ENCODE measurements around the gene USP27X. TPM values are rescaled to one million over a fixed set of nuclear protein-coding genes. Genes with fewer than 3 reads are reported as not detected.

USP27X gene
- total and polyA plus RNA-seq, 2 of the 4 experiments (the other 2 are of a cell fraction): 2.7 to 6.3 TPM

DNA sequence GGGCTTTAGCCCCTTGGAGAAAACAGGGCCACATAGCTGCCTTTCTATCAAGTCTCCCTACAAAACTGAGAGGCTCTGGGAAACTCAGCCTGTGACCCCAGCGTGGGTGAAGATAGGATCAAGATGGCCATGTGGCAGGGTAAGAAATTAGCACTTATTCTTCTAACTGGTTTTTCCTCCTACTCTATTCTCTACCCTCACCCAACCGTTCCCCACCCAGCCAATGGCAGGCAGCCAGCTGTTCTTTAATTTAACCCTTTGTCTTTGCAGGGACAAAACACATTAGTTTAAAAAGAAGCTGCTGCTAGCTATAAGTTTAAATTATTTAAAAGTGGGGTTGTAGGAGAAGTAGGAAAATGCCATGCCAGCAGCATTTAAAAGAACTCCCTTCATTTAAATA is 45.9 kb downstream of the USP27X start:
- intact Hi-C loops (cut with micrococcal nuclease): no loop called here
- H3K4me2 ChIP-seq (ENCODE audit: low read depth, low read length): no peak overlapping the region
- H2BK5ac ChIP-seq (ENCODE audit: low read depth, low read length, poor library complexity, severe bottlenecking): no peak overlapping the region
- H3K14ac ChIP-seq (replicated peaks; ENCODE audit: low read depth, low read length): no peak overlapping the region
- H3K56ac ChIP-seq (ENCODE audit: extremely low read depth, insufficient read depth, low read length): no peak overlapping the region
- no peaks in the 10 kb centered on the region for H3K9me1 ChIP-seq (ENCODE audit: insufficient read depth, low read length)
- H3K18ac ChIP-seq (ENCODE audit: low read depth, low read length): no peak overlapping the region
- ChIA-PET POLR2A (ENCODE audit: unreplicated experiment) (no interaction called here), CTCF (interaction anchor here (1.5 kb wide), 1 partner anchor 10 kb away, joined by 5 read pairs; no protein-coding TSS in a partner anchor)
- no peak overlapping the region for H3K27ac ChIP-seq (ENCODE audit: insufficient read depth, low read length)
- H3K36me3 ChIP-seq (ENCODE audit: control insufficient read depth, insufficient read depth, low read length): no peaks in the 10 kb centered on the region
- H2BK20ac ChIP-seq (ENCODE audit: low read depth, low read length): no peak overlapping the region
- ATAC-seq (ENCODE audit: low read depth) (no peak), DNase-seq (no peak)
- no peak overlapping the region for H4K8ac ChIP-seq (ENCODE audit: low read depth in 2 of 2, low read length in 2 of 2)
- no peak overlapping the region for H3K4me3 ChIP-seq (ENCODE audit: insufficient read depth, low read depth, low read length)
- TF ChIP-seq, protein P1, sequence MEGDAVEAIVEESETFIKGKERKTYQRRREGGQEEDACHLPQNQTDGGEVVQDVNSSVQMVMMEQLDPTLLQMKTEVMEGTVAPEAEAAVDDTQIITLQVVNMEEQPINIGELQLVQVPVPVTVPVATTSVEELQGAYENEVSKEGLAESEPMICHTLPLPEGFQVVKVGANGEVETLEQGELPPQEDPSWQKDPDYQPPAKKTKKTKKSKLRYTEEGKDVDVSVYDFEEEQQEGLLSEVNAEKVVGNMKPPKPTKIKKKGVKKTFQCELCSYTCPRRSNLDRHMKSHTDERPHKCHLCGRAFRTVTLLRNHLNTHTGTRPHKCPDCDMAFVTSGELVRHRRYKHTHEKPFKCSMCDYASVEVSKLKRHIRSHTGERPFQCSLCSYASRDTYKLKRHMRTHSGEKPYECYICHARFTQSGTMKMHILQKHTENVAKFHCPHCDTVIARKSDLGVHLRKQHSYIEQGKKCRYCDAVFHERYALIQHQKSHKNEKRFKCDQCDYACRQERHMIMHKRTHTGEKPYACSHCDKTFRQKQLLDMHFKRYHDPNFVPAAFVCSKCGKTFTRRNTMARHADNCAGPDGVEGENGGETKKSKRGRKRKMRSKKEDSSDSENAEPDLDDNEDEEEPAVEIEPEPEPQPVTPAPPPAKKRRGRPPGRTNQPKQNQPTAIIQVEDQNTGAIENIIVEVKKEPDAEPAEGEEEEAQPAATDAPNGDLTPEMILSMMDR (conservative IDR thresholded peaks at IDR 0.05; ENCODE audit: low read depth, low read length): no peak
- TF ChIP-seq, protein P2, sequence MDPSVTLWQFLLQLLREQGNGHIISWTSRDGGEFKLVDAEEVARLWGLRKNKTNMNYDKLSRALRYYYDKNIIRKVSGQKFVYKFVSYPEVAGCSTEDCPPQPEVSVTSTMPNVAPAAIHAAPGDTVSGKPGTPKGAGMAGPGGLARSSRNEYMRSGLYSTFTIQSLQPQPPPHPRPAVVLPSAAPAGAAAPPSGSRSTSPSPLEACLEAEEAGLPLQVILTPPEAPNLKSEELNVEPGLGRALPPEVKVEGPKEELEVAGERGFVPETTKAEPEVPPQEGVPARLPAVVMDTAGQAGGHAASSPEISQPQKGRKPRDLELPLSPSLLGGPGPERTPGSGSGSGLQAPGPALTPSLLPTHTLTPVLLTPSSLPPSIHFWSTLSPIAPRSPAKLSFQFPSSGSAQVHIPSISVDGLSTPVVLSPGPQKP (IDR thresholded peaks at IDR 0.05; ENCODE audit: borderline replicate concordance, low read depth, low read length): no peak
- TF ChIP-seq CEBPB (IDR thresholded peaks at IDR 0.05; ENCODE audit: low read depth, low read length) (no peak), RAD21 (IDR thresholded peaks at IDR 0.05; ENCODE audit: low read length) (no peak)
- no peaks in the 10 kb centered on the region for H3K4me1 ChIP-seq (ENCODE audit: control insufficient read depth, insufficient read depth, low read length)
- no peak overlapping the region for H2BK120ac ChIP-seq (ENCODE audit: low read depth, low read length)
- no peak overlapping the region for H3K9ac ChIP-seq (ENCODE audit: low read depth, low read length)
- H2AK9ac ChIP-seq (replicated peaks; ENCODE audit: low read depth, low read length, poor library complexity): no peak overlapping the region
- in situ Hi-C loops (cut with MboI; ENCODE audit: low sequenced_read_pairs): no loop called here
- H2AFZ ChIP-seq (replicated peaks; ENCODE audit: low read length, poor library complexity): no peak overlapping the region
- dilution Hi-C loops (cut with HindIII; ENCODE audit: low sequenced_read_pairs, unreplicated experiment): no loop called here
- H3K27me3 ChIP-seq (ENCODE audit: control insufficient read depth, insufficient read depth, low read length): no peaks in the 10 kb centered on the region
- H3K23ac ChIP-seq (ENCODE audit: low read depth, low read length): no peak overlapping the region
- H4K20me1 ChIP-seq (ENCODE audit: insufficient read depth, low read length): no peaks in the 10 kb centered on the region
- no peaks in the 10 kb centered on the region for H3K79me1 ChIP-seq (ENCODE audit: low read depth in 1 of 2, low read length in 2 of 2)
- WGBS, 2 experiments (ENCODE audit: extremely low coverage in 2 of 2, insufficient read length in 1 of 2): no CpG with 5 or more reads among the region's 2 CpGs
- no TSS peak for BruUV-seq (replicated peaks)
- no peak overlapping the region for H2AK5ac ChIP-seq (ENCODE audit: low read depth, low read length)
- H3K9me3 ChIP-seq (ENCODE audit: control insufficient read depth, insufficient read depth, low read length): no peaks in the 10 kb centered on the region
- H2BK15ac ChIP-seq (ENCODE audit: low read depth, low read length): no peak overlapping the region
- no peak overlapping the region for H4K91ac ChIP-seq (ENCODE audit: insufficient read depth, low read depth, low read length)
- H4K5ac ChIP-seq (ENCODE audit: low read depth, low read length): no peak overlapping the region
- H3K4ac ChIP-seq (ENCODE audit: low read depth, low read length): no peak overlapping the region
